Endometrial microvascular endothelial cells (primary cell): Measurements from ENCODE around the gene IFT43. TPM values are rescaled to one million over a fixed set of nuclear protein-coding genes. Genes with fewer than 3 reads are reported as not detected.
"Not testable (repeated sequence)": the region's sequence is repeated elsewhere in the genome, so short reads cannot be mapped to it uniquely, and the experiment has no call there.

Experiments used
- in situ Hi-C: cut with HindIII; loops from 2 replicates; pipeline ENCODE4 v1.10.0; 2017; ENCODE audit warnings: low sequenced_read_pairs, low pct_unique_long_range_greater_than_20kb; ENCODE audit errors: inconsistent ontology term
- total RNA-seq: library from RNA; depleted of rRNA; stranded (reverse); fragments of >200 nt; gene quantifications from one replicate; pipeline ENCODE4 v1.2.3, GENCODE V29; 2015; ENCODE audit errors: inconsistent ontology term

IFT43 gene
- total RNA-seq, 1 donor from 2014 or later: 42.7 TPM

DNA sequence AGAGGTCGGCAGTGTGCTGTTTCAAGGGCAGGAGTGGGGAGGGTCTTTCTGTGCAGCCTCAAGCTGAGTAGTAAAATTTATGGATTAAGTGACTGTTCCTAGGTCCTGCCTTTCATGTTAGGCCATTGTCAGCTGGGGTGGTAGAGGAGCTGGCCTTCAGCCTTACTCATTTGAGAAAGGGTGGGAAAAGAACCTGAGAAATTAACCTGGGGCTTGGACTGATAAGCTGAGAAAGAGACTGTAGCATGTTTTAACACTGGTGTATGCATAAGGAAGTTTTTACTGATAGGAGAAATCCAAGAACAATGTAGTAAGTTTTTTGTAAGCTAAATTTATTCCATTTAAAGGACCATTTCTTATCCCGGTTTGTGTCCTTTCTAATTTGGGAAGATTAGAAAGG is 20.7 kb downstream of the IFT43 start:
- in situ Hi-C loops: no loop called here

DNA sequence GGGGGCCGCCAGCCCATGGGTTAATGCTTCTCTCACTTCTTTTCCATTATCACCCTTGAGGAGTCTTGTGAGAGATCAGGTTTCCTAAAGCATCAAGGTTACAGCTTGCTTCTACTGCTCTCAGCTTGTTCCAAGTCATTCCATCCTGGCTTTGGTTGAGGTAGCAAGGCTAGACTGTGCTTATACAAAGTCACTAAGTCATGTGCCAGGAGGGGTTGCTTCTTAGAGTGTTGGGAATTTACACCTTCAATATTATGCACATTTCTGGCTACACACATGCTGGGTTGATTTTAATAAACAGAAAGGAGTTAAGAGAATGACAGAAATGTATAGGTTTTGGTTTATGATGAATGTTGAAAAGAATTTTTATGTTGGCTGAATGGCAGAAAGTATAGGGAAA is 21.8 kb downstream of the IFT43 start:
- in situ Hi-C loops: no loop called here

- in situ Hi-C loops: no loop called here
These were observed 22.3 kb downstream of the IFT43 start for GRCh38 chr14:76007852-76008251.

GRCh38 chr14:76009627-76010026 is 24.1 kb downstream of the IFT43 start:
- in situ Hi-C loops: not testable (repeated sequence)

- in situ Hi-C loops: no loop called here
These were observed 26.4 kb downstream of the IFT43 start for GRCh38 chr14:76011930-76012329.

- in situ Hi-C loops: no loop called here
These were observed 26.8 kb downstream of the IFT43 start for GRCh38 chr14:76012354-76012753.

DNA sequence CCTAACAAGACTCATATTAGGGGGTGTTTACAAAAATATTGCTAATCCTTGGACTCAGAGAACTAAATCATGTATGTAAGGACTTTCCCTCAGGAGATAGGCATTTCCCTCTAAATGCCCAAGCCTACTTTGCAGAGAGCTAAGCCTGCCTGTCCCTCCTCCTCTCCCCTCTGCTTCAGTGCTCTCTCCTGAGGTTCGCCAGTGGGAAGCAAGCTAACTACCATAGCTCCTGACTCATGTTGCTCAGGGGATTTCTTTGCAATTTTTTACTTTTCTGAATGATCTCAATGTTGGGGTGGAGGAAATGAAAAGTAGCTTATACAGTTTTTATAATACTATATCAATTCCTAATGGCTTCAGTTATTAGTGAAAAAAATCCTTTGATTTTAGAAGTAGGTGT is 29.6 kb downstream of the IFT43 start:
- in situ Hi-C loops: no loop called here

- in situ Hi-C loops: no loop called here
These were observed 30.1 kb downstream of the IFT43 start for GRCh38 chr14:76015668-76016067.

GRCh38 chr14:76019676-76020075 is 34.1 kb downstream of the IFT43 start:
- in situ Hi-C loops: no loop called here

DNA sequence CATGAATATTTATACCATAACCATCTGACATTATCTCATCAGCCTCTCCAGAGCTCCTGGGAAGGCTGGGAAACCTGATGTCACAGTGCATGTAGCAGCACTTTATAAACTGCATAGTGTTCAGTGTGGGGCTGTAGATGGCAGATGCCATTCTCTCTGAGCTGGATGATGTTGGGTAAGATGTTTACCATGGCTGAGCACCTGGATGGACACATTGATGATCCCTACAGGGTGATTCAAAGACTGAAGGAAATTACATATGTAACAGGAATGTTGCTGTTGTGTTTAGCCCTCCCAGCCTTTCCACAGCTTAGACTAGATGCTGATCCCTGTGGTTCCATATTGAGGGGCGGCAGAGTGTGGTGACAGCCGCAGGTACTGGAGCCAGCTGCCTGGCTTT is 37.4 kb downstream of the IFT43 start:
- in situ Hi-C loops: no loop called here

DNA sequence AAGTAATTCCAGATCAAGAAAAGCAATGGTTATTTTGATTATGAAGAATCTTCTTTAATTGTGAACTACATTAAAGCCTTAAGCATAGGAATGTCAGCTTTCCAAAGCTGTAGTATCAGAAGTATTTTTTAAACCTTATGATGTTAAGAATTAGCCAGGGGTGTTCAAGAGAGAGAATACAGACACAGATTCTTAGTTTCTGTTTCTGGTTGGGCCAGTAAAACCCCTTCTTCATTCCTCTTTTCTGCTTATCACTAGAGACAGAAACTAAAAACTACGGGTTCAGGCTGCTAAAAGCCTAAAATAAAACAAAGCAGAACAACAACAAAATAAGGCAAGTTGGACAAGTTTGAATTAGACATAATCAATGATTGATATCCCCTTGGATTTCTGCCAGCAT is 38.2 kb downstream of the IFT43 start:
- in situ Hi-C loops: no loop called here

- in situ Hi-C loops: no loop called here
These were observed 38.8 kb downstream of the IFT43 start for GRCh38 chr14:76024211-76024907.

- in situ Hi-C loops: no loop called here
These were observed 49.0 kb downstream of the IFT43 start for GRCh38 chr14:76034566-76034965.

GRCh38 chr14:76040704-76041103 is 55.1 kb downstream of the IFT43 start:
- in situ Hi-C loops: no loop called here

GRCh38 chr14:76045773-76046172 is 60.2 kb downstream of the IFT43 start:
- in situ Hi-C loops: no loop called here

DNA sequence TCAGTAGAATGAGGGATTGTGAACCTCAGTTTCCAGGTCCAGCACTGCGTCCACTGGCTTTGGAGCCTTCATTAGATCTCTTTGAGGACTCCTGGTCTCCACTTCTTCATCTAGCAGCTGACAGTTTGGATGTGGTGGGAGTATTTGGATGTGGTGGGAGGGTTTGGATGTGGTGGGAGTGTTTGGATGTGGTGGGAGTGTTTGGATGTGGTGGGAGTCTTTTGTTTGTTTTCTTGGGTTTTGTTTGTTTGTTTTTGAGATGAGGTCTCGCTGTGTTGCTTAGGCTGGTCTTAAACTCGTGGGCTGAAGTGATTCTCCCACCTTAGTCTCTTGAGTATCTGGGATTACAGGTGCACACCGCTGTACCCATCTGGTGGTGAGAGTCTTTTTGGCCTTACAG is 64.7 kb downstream of the IFT43 start:
- in situ Hi-C loops: no loop called here

- in situ Hi-C loops: no loop called here
These were observed 65.3 kb downstream of the IFT43 start for GRCh38 chr14:76050797-76051392.

DNA sequence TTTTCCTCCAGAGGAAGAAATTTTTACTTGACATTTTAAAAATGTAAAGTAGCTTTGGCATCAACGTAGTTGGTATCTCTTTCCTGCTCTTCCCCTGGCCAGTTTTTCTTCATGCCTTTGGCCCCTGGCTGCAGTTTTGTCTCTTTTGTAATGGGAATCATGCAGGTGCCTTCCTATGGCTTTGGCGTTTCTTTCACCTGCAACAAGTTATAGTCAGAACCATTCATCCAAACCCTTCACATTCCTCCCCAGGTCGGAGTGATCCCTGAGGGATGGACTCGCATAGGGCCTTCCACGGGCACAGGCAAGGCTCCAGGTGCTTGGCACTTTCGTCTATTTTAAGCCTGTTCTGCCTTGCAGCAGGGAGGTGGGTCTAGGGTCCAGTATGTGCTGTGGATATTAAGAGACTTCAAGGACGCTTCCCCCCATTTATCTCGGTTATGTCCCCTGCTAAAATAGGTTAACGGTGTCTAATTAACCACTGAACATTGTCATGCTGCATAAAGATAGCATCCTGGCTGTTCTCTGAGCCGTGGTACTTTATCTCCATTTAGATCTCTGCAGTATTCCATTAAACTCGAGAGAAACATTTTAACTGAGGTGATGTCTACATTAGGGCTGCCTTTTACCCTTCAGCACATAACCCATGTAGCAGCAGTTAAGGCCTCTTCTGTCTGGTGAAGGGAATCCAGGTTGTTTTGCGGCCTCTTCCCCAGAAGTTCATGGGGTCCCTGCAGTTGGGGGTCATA is 66.3 kb downstream of the IFT43 start:
- in situ Hi-C loops: no loop called here

DNA sequence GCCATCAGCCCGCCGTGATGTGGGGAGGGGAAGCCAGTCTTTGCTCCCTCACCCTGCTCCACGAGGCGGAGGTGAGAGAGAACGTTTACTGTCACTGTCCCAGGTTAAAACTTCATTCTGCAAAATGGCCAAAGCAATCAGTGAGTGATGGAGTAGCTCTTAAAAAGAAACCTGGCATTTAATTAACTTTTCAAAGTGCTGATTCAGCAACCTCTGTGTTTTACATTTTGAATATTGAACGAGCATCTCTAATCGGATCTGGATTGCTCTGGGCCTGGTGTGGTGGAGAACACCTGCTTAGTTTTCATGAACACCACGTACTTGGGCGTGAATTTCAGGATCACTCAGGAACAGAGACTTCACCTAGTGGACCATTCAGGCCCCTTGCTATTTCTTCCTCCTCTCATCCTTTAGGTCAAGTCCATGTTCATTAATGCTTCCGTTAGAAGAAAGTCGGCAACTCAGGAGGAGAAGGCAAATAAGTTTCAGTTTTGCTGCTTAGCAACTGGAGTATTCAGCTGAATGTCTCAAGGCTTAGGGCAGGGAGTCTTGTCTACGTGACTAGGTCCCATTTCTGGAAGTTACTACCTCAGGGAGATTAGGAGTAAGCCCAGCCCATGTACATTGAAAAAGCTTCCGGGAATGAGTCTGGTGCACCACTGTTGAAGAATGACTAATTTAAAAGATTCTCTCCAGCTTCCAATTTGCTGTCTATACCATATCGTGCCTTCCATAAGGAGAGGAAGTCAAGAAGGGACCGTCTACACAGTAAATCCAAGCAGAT is 68.2 kb downstream of the IFT43 start:
- in situ Hi-C loops: no loop called here
